OCI-LY7 (cell line): ENCODE results near the gene SNPH. TPM values are rescaled to one million over a fixed set of nuclear protein-coding genes. Genes with fewer than 3 reads are reported as not detected.

Source experiments
- BruUV-seq: library from RNA; stranded (reverse); fragments of 400-500 nt; replicated peaks from 2 replicates; lab custom pipeline; 2021; lab: Mats Ljungman, UMichigan
- CTCF ChIA-PET: fragments of 300-600 bp; sonication (Branson Sonifier 250); formaldehyde crosslinking; loops from one replicate; lab custom pipeline; 2022; ENCODE audit warnings: antibody characterized with exemption; ENCODE audit not compliant: unreplicated experiment; lab: Charles Lee
- POLR2A ChIA-PET: fragments of 300-600 bp; sonication (Branson Sonifier 250); formaldehyde crosslinking; loops from one replicate; lab custom pipeline; 2022; ENCODE audit warnings: antibody characterized with exemption; lab: Charles Lee
- DNase-seq: peaks from one replicate; pipeline ENCODE4 v3.0.0-alpha.2; 2015; ENCODE audit warnings: low spot score
- H2AFZ ChIP-seq: fragments of 200-600 bp; sonication (generic), shearing (Covaris generic); 2 replicates; pipeline ENCODE4 v1.6.1; 2014; ENCODE audit warnings: mild to moderate bottlenecking, antibody characterized with exemption, low read length, moderate library complexity
- H3K27ac ChIP-seq: fragments of 200-600 bp; sonication (generic); 2 replicates; pipeline ENCODE4 v1.5.1; 2014; ENCODE audit warnings: mixed run types, low read depth, mild to moderate bottlenecking, moderate library complexity, low read length, inconsistent platforms; ENCODE audit not compliant: poor library complexity, severe bottlenecking
- H3K36me3 ChIP-seq: fragments of 200-600 bp; sonication (generic); 2 replicates; pipeline ENCODE4 v1.6.1; 2014; ENCODE audit warnings: mild to moderate bottlenecking, antibody characterized with exemption, low read length, moderate library complexity, mixed read lengths; ENCODE audit not compliant: insufficient read depth
- H3K4me1 ChIP-seq: fragments of 200-600 bp; sonication (generic); 2 replicates; pipeline ENCODE4 v1.5.1; 2014; ENCODE audit warnings: mild to moderate bottlenecking, low read length; ENCODE audit not compliant: insufficient read depth, poor library complexity, severe bottlenecking
- H3K4me2 ChIP-seq: fragments of 200-600 bp; sonication (generic); 2 replicates; pipeline ENCODE4 v1.6.1; 2014; ENCODE audit warnings: mild to moderate bottlenecking, low read length
- H3K4me3 ChIP-seq: fragments of 200-600 bp; sonication (generic); 2 replicates; pipeline ENCODE4 v1.5.1; 2014; ENCODE audit warnings: mild to moderate bottlenecking, low read depth, low read length; ENCODE audit not compliant: poor library complexity, severe bottlenecking
- H3K79me2 ChIP-seq: fragments of 200-600 bp; sonication (generic); 2 replicates; pipeline ENCODE4 v1.6.1; 2016; ENCODE audit warnings: low read depth, mild to moderate bottlenecking, low read length, moderate library complexity, mixed read lengths; ENCODE audit not compliant: insufficient read depth
- H3K9me2 ChIP-seq: fragments of 200-600 bp; sonication (generic); 2 replicates; pipeline ENCODE4 v1.6.1; 2016; ENCODE audit warnings: mild to moderate bottlenecking, low read length, mixed read lengths; ENCODE audit not compliant: insufficient read depth
- H3K9me3 ChIP-seq: fragments of 200-600 bp; sonication (generic); 2 replicates; pipeline ENCODE4 v1.6.1; 2014; ENCODE audit warnings: mild to moderate bottlenecking, mixed run types, low read length, mixed read lengths
- H4K20me1 ChIP-seq: fragments of 200-600 bp; sonication (generic); 2 replicates; pipeline ENCODE4 v1.6.1; 2014; ENCODE audit warnings: mild to moderate bottlenecking, antibody characterized with exemption, low read length, moderate library complexity, mixed read lengths; ENCODE audit not compliant: insufficient read depth
- CTCF ChIP-seq: fragments of 200-600 bp; sonication (generic); conservative IDR thresholded peaks from 2 replicates; pipeline ENCODE4 v1.5.1; 2014; ENCODE audit warnings: mild to moderate bottlenecking, antibody characterized with exemption, low read length, moderate library complexity, mixed read lengths
- EZH2phosphoT487 ChIP-seq: fragments of 200-600 bp; sonication (generic); IDR thresholded peaks from 2 replicates; pipeline ENCODE4 v1.6.1; 2018; ENCODE audit warnings: low read depth, borderline replicate concordance, mild to moderate bottlenecking, mixed run types, antibody characterized with exemption, low read length, moderate library complexity, mixed read lengths
- intact Hi-C: fragments of 100-400 bp; cut with micrococcal nuclease; formaldehyde crosslinking; loops from one replicate; pipeline ENCODE4 v1.10.0; 2022; ENCODE audit not compliant: unreplicated experiment
- total RNA-seq, 2 experiments: library from RNA; depleted of rRNA in 1 of 2; stranded (reverse); fragments of >200 nt in 1 of 2; shearing (Covaris generic) in 1 of 2; gene quantifications; 2 replicates each; pipeline ENCODE4 v1.2.3, GENCODE V29; 2014 to 2022

Gene SNPH
- total RNA-seq, 2 experiments from 2014 or later, result not detected

- intact Hi-C loops, result no loop called here
- Histone ChIP-seq H3K9me3 (no peaks in the 10 kb centered on the region), H3K4me3 (no peak within 1 kb of the TSS), H3K4me1 (peaks cover 47% of the 10 kb centered on the region), H3K4me2 (peak within 1 kb of the TSS; percentile 33; the same call in 1 of the 2 replicates), H3K27ac (no peak within 1 kb of the TSS), H3K36me3 (peaks cover 28% of the 10 kb centered on the region), H2AFZ (no peak within 1 kb of the TSS), H3K9me2 (no peaks in the 10 kb centered on the region), H3K79me2 (peaks cover 40% of the 10 kb centered on the region), H4K20me1 (peaks cover 15% of the 10 kb centered on the region)
- ChIA-PET CTCF (no interaction called here), POLR2A (no interaction called here)
- BruUV-seq, result no TSS peak
- TF ChIP-seq EZH2phosphoT487 (no peak), CTCF (no peak)
- DNase-seq, result no peak
Observed at GRCh38 chr20:1328680-1329330, 62.7 kb downstream of the SNPH start, which contains the start of gene SDCBP2. Gene SDCBP2 (minus strand): TSS chr20:1329139. CDS start chr20:1320416, 8,723 bp downstream.

- no peak overlapping the region for H3K27ac ChIP-seq
Observed at GRCh38 chr20:1330075-1330830, 64.2 kb downstream of the SNPH start.

More at GRCh38 chr20:1330075-1330830, 64.2 kb downstream of the SNPH start:
- no peak overlapping the region for H3K4me3 ChIP-seq
- no TSS peak for BruUV-seq
- ChIA-PET CTCF (no interaction called here), POLR2A (interaction anchor here (0.6 kb wide), 3 partner anchors 19 to 69 kb away, joined by 3 to 4 read pairs (median 4); no protein-coding TSS in a partner anchor)
- no peak overlapping the region for H3K4me2 ChIP-seq
- no peak for TF ChIP-seq CTCF
- no peak overlapping the region for H2AFZ ChIP-seq
- H4K20me1 ChIP-seq, result peaks cover 15% of the 10 kb centered on the region
- H3K4me1 ChIP-seq, result peaks cover 39% of the 10 kb centered on the region
- no peaks in the 10 kb centered on the region for H3K9me2 ChIP-seq
- H3K79me2 ChIP-seq, result peaks cover 40% of the 10 kb centered on the region
- no peaks in the 10 kb centered on the region for H3K9me3 ChIP-seq
- peaks cover 28% of the 10 kb centered on the region for H3K36me3 ChIP-seq
- peak; percentile 38 for DNase-seq
- intact Hi-C loops, result no loop called here
